ENCODE data around the gene MEGF9.

GRCh38 chr9:120616966-120617935 is 97.0 kb downstream of the MEGF9 start:
- TF ChIP-seq CTCF (IDR thresholded peaks at IDR 0.05; ENCODE audit: low read length) (no peak), EZH2 (IDR thresholded peaks at IDR 0.05; ENCODE audit: borderline replicate concordance, low read length) (no peak)

Data from OCI-LY1 (cell line).